GM23338 (cell line): Measurements from ENCODE around the gene COL9A2. TPM values are rescaled to one million over a fixed set of nuclear protein-coding genes. Genes with fewer than 3 reads are reported as not detected.
A peak's percentile ranks its signal among the peaks of the same experiment; 100 is the strongest.

Experiments
- ATAC-seq: fragments of 200-7000 bp; cut with Tn5 transposase; 3 replicates; pipeline ENCODE4 v1.9.1; 2020
- DNase-seq: peaks from one replicate; pipeline ENCODE4 v3.0.0-alpha.2; 2015; ENCODE audit warnings: low spot score
- H2AFZ ChIP-seq: fragments of 200-600 bp; sonication (generic); 2 replicates; pipeline ENCODE4 v1.8.0; 2016; ENCODE audit warnings: antibody characterized with exemption, mild to moderate bottlenecking, moderate library complexity
- H3F3A ChIP-seq: fragments of 200-600 bp; sonication (generic); replicated peaks from 2 replicates; pipeline ENCODE4 v1.8.0; 2017; ENCODE audit warnings: antibody characterized with exemption, mixed run types, low read depth
- H3K27ac ChIP-seq: fragments of 200-600 bp; sonication (generic); 2 replicates; pipeline ENCODE4 v1.6.1; 2016; ENCODE audit warnings: low read depth
- H3K27me3 ChIP-seq: fragments of 200-600 bp; sonication (generic); 2 replicates; pipeline ENCODE4 v1.8.0; 2016; ENCODE audit warnings: mild to moderate bottlenecking, mixed run types, moderate library complexity; ENCODE audit not compliant: insufficient read depth
- H3K36me3 ChIP-seq: fragments of 200-600 bp; sonication (generic); 2 replicates; pipeline ENCODE4 v1.8.0; 2016; ENCODE audit warnings: mild to moderate bottlenecking; ENCODE audit not compliant: insufficient read depth
- H3K4me1 ChIP-seq: fragments of 200-600 bp; sonication (generic); 2 replicates; pipeline ENCODE4 v1.8.0; 2016; ENCODE audit warnings: mild to moderate bottlenecking, moderate library complexity; ENCODE audit not compliant: insufficient read depth
- H3K4me2 ChIP-seq: fragments of 200-600 bp; sonication (generic); 2 replicates; pipeline ENCODE4 v1.7.1; 2017; ENCODE audit warnings: mixed run types
- H3K4me3 ChIP-seq: fragments of 200-600 bp; sonication (generic); 2 replicates; pipeline ENCODE4 v1.6.1; 2016; ENCODE audit warnings: mixed run types
- H3K79me2 ChIP-seq: fragments of 200-600 bp; sonication (generic); replicated peaks from 2 replicates; pipeline ENCODE4 v1.8.0; 2017; ENCODE audit warnings: mild to moderate bottlenecking; ENCODE audit not compliant: insufficient read depth
- H3K9me2 ChIP-seq: fragments of 200-600 bp; sonication (generic); 2 replicates; pipeline ENCODE4 v1.8.0; 2017; ENCODE audit not compliant: insufficient read depth
- H4K20me1 ChIP-seq: fragments of 200-600 bp; sonication (generic); replicated peaks from 2 replicates; pipeline ENCODE4 v1.8.0; 2017; ENCODE audit warnings: mild to moderate bottlenecking; ENCODE audit not compliant: insufficient read depth
- H3K27ac Mint-ChIP-seq: 2 replicates; pipeline ENCODE4 v1.8.0; 2020; ENCODE audit warnings: inconsistent platforms, mild to moderate bottlenecking, moderate library complexity, mixed read lengths
- H3K27me3 Mint-ChIP-seq: 3 replicates; pipeline ENCODE4 v1.8.0; 2022; ENCODE audit warnings: low read depth, mild to moderate bottlenecking, moderate library complexity, mixed read lengths, inconsistent platforms; ENCODE audit not compliant: insufficient read depth, poor library complexity
- H3K36me3 Mint-ChIP-seq: 3 replicates; pipeline ENCODE4 v1.8.0; 2021; ENCODE audit warnings: low read depth, mild to moderate bottlenecking, inconsistent platforms, moderate library complexity, mixed read lengths
- H3K4me1 Mint-ChIP-seq: 3 replicates; pipeline ENCODE4 v1.8.0; 2020; ENCODE audit warnings: mild to moderate bottlenecking, inconsistent platforms, mixed read lengths
- H3K4me3 Mint-ChIP-seq: 3 replicates; pipeline ENCODE4 v1.8.0; 2021; ENCODE audit warnings: moderate library complexity, mild to moderate bottlenecking, inconsistent platforms, mixed read lengths
- H3K9me3 Mint-ChIP-seq: 3 replicates; pipeline ENCODE4 v1.8.0; 2020; ENCODE audit warnings: moderate library complexity, mild to moderate bottlenecking, inconsistent platforms, mixed read lengths
- EZH2 ChIP-seq: fragments of 200-600 bp; sonication (generic); IDR thresholded peaks from one replicate; pipeline ENCODE4 v1.8.0; 2017; ENCODE audit warnings: antibody characterized with exemption, mild to moderate bottlenecking, low read depth; ENCODE audit not compliant: unreplicated experiment
- ZNF331 ChIP-seq: fragments of 250-450 bp; sonication (Bioruptor Pico); IDR thresholded peaks from 2 replicates; pipeline ENCODE4 v1.5.0; 2020; ENCODE audit warnings: low read depth, mild to moderate bottlenecking, moderate library complexity
- long read RNA-seq: library from polyadenylated mRNA; unstranded; transcript quantifications from one replicate; pipeline ENCODE4 v2.0.0, GENCODE V29; 2020; ENCODE audit not compliant: unreplicated experiment
- polyA plus RNA-seq: library from polyadenylated mRNA; unstranded; fragments of >200 nt; fragmentation: Nextera tagmentation; extraction: Ambion mirVana; gene quantifications from 2 replicates; pipeline ENCODE4 v1.2.1, GENCODE V29; 2016
- total RNA-seq: library from RNA; depleted of rRNA; stranded (reverse); fragments of >200 nt; shearing (Covaris generic); gene quantifications from 2 replicates; pipeline ENCODE4 v1.2.3, GENCODE V29; 2014; rRNA removed
- TF ChIP-seq, protein P1 (sequence below): fragments of 250-450 bp; sonication (Bioruptor Pico); IDR thresholded peaks from 2 replicates; pipeline ENCODE4 v1.5.0; 2020; ENCODE audit warnings: mild to moderate bottlenecking, moderate library complexity
- TF ChIP-seq, protein P2 (sequence below): IDR thresholded peaks from 2 replicates; pipeline ENCODE4 v1.6.1; 2016; ENCODE audit warnings: antibody characterized with exemption

Gene COL9A2
- total RNA-seq: 2.8 and 9.1 TPM in 2 replicates
- polyA plus RNA-seq: 1.7 and 2.6 TPM in 2 replicates
- long read RNA-seq, partial matches to known transcripts: 0 of 1 reads
- long read RNA-seq, other reads (novel, unspliced or antisense): 0 of 1 reads

DNA sequence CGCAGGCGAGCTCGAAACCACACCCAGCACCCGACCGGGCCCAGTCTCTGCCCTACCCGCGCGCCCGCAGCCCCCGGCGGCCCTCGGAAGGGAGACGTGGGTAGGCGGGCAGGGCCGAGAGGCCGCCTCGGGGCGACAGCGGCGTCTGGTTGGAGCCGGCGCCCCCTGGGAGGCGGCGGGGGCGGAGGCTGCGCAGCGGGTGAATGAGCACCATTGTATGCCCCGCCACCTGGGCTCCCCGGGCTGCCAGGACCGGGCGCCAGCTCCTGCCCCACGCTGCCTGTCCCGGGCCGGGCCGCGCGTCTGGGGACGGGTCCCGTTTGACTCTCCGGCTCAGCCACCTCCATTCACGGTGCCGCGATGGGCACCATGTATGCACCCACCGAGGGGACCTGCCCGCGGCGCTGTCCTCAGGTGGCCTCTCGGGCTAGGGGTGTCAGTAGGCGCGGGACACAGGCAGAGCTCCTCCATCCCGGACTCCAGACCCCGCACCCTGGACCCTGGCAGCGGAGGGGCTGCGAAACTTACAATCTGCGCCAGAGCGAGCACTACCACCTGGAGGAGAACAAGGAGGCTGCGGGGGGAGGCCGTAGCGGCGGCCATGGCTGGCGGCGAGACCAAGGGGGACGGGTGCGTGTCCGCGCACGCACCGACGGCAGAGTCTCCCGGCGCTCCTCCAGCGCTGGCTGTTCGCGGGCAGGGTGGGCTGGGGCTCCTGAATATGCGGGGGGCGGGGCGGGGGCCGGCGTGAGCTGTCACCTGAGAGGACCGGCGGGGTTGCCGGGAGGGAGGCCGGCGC is at the start of gene COL9A2:
COL9A2 (minus strand) TSS at position 692 of the 799 bp plus-strand sequence; CDS start at position 603, 89 bp downstream.
- TF ChIP-seq ZNF331 (CRISPR knock-in tag) (no peak), EZH2 (peak; percentile 37)
- TF ChIP-seq, protein P1, sequence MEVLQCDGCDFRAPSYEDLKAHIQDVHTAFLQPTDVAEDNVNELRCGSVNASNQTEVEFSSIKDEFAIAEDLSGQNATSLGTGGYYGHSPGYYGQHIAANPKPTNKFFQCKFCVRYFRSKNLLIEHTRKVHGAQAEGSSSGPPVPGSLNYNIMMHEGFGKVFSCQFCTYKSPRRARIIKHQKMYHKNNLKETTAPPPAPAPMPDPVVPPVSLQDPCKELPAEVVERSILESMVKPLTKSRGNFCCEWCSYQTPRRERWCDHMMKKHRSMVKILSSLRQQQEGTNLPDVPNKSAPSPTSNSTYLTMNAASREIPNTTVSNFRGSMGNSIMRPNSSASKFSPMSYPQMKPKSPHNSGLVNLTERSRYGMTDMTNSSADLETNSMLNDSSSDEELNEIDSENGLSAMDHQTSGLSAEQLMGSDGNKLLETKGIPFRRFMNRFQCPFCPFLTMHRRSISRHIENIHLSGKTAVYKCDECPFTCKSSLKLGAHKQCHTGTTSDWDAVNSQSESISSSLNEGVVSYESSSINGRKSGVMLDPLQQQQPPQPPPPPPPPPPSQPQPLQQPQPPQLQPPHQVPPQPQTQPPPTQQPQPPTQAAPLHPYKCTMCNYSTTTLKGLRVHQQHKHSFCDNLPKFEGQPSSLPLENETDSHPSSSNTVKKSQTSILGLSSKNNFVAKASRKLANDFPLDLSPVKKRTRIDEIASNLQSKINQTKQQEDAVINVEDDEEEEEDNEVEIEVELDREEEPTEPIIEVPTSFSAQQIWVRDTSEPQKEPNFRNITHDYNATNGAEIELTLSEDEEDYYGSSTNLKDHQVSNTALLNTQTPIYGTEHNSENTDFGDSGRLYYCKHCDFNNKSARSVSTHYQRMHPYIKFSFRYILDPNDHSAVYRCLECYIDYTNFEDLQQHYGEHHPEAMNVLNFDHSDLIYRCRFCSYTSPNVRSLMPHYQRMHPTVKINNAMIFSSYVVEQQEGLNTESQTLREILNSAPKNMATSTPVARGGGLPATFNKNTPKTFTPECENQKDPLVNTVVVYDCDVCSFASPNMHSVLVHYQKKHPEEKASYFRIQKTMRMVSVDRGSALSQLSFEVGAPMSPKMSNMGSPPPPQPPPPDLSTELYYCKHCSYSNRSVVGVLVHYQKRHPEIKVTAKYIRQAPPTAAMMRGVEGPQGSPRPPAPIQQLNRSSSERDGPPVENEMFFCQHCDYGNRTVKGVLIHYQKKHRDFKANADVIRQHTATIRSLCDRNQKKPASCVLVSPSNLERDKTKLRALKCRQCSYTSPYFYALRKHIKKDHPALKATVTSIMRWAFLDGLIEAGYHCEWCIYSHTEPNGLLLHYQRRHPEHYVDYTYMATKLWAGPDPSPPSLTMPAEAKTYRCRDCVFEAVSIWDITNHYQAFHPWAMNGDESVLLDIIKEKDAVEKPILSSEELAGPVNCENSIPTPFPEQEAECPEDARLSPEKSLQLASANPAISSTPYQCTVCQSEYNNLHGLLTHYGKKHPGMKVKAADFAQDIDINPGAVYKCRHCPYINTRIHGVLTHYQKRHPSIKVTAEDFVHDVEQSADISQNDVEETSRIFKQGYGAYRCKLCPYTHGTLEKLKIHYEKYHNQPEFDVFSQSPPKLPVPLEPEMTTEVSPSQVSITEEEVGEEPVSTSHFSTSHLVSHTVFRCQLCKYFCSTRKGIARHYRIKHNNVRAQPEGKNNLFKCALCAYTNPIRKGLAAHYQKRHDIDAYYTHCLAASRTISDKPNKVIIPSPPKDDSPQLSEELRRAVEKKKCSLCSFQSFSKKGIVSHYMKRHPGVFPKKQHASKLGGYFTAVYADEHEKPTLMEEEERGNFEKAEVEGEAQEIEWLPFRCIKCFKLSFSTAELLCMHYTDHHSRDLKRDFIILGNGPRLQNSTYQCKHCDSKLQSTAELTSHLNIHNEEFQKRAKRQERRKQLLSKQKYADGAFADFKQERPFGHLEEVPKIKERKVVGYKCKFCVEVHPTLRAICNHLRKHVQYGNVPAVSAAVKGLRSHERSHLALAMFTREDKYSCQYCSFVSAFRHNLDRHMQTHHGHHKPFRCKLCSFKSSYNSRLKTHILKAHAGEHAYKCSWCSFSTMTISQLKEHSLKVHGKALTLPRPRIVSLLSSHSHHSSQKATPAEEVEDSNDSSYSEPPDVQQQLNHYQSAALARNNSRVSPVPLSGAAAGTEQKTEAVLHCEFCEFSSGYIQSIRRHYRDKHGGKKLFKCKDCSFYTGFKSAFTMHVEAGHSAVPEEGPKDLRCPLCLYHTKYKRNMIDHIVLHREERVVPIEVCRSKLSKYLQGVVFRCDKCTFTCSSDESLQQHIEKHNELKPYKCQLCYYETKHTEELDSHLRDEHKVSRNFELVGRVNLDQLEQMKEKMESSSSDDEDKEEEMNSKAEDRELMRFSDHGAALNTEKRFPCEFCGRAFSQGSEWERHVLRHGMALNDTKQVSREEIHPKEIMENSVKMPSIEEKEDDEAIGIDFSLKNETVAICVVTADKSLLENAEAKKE (CRISPR knock-in tag): no peak
- TF ChIP-seq, protein P2, sequence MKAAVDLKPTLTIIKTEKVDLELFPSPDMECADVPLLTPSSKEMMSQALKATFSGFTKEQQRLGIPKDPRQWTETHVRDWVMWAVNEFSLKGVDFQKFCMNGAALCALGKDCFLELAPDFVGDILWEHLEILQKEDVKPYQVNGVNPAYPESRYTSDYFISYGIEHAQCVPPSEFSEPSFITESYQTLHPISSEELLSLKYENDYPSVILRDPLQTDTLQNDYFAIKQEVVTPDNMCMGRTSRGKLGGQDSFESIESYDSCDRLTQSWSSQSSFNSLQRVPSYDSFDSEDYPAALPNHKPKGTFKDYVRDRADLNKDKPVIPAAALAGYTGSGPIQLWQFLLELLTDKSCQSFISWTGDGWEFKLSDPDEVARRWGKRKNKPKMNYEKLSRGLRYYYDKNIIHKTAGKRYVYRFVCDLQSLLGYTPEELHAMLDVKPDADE: no peak
- H3K4me2 ChIP-seq: peak within 1 kb of the TSS; percentile 92
- no peaks in the 10 kb centered on the region for H3K79me2 ChIP-seq
- H4K20me1 ChIP-seq: no peaks in the 10 kb centered on the region
- H2AFZ ChIP-seq: peak within 1 kb of the TSS; percentile 97
- no peaks in the 10 kb centered on the region; the same call in 2 of the 3 replicates for H3K36me3 Mint-ChIP-seq
- H3F3A ChIP-seq: no peaks in the 10 kb centered on the region
- H3K27ac Mint-ChIP-seq: no peak within 1 kb of the TSS
- H3K27ac ChIP-seq: no peak within 1 kb of the TSS
- H3K27me3 Mint-ChIP-seq: peaks cover 51% of the 10 kb centered on the region
- H3K9me3 Mint-ChIP-seq: no peaks in the 10 kb centered on the region
- peak within 1 kb of the TSS; percentile 72 for H3K4me3 Mint-ChIP-seq
- peaks cover 20% of the 10 kb centered on the region for H3K4me1 Mint-ChIP-seq
- peak; percentile 55 for DNase-seq
- peak; percentile 22 for ATAC-seq
- H3K4me1 ChIP-seq: peaks cover 19% of the 10 kb centered on the region
- H3K4me3 ChIP-seq: peak within 1 kb of the TSS; percentile 72
- H3K36me3 ChIP-seq: no peaks in the 10 kb centered on the region
- peaks cover 76% of the 10 kb centered on the region for H3K27me3 ChIP-seq
- no peaks in the 10 kb centered on the region for H3K9me2 ChIP-seq
